WTC11 (cell line): ENCODE measurements around the gene MAP4. TPM values are rescaled to one million over a fixed set of nuclear protein-coding genes. Genes with fewer than 3 reads are reported as not detected.
"Not testable (repeated sequence)": the region's sequence is repeated elsewhere in the genome, so short reads cannot be mapped to it uniquely, and the experiment has no call there.

Source experiments
- ATAC-seq: fragments of 200-7000 bp; cut with Tn5 transposase; 2 replicates; pipeline ENCODE4 v1.10.0; 2021; ENCODE audit warnings: mild to moderate bottlenecking, moderate library complexity
- CTCF ChIA-PET: fragments of 300-600 bp; sonication (Branson Sonifier 250); formaldehyde crosslinking; loops from one replicate; lab custom pipeline; 2021; ENCODE audit warnings: antibody characterized with exemption; lab: Charles Lee
- POLR2A ChIA-PET: fragments of 350-600 bp; sonication (Branson Sonifier 250); formaldehyde crosslinking; loops from one replicate; lab custom pipeline; 2021; ENCODE audit warnings: antibody characterized with exemption; lab: Charles Lee
- DNase-seq: peaks from one replicate; pipeline ENCODE4 v3.0.0; 2021; ENCODE audit warnings: low spot score
- H3K27ac Mint-ChIP-seq: 2 replicates; pipeline ENCODE4 v1.8.0; 2021; ENCODE audit warnings: mixed read lengths
- H3K27me3 Mint-ChIP-seq: 2 replicates; pipeline ENCODE4 v1.8.0; 2021; ENCODE audit warnings: low read depth, mild to moderate bottlenecking, moderate library complexity, mixed read lengths
- H3K36me3 Mint-ChIP-seq: 2 replicates; pipeline ENCODE4 v1.8.0; 2021; ENCODE audit warnings: mixed read lengths
- H3K4me1 Mint-ChIP-seq: 2 replicates; pipeline ENCODE4 v1.8.0; 2022; ENCODE audit warnings: mixed read lengths
- H3K4me3 Mint-ChIP-seq: 2 replicates; pipeline ENCODE4 v1.8.0; 2021; ENCODE audit warnings: mild to moderate bottlenecking, moderate library complexity, mixed read lengths
- H3K9me3 Mint-ChIP-seq: 2 replicates; pipeline ENCODE4 v1.8.0; 2021; ENCODE audit warnings: mixed read lengths
- ATF2 ChIP-seq: sonication (generic); formaldehyde crosslinking; IDR thresholded peaks from 2 replicates; pipeline ENCODE4 v1.8.1; 2022; ENCODE audit warnings: low read depth, missing genetic modification reagents, borderline replicate concordance
- IRF1 ChIP-seq: sonication (generic); formaldehyde crosslinking; IDR thresholded peaks from 2 replicates; pipeline ENCODE4 v1.8.0; 2023; ENCODE audit warnings: missing genetic modification reagents
- JUN ChIP-seq: sonication (generic); formaldehyde crosslinking; IDR thresholded peaks from 2 replicates; pipeline ENCODE4 v1.8.0; 2023; ENCODE audit warnings: mild to moderate bottlenecking, missing genetic modification reagents
- MXD4 ChIP-seq: fragments of 250-450 bp; sonication (Bioruptor Pico); IDR thresholded peaks from 2 replicates; pipeline ENCODE4 v1.8.0; 2021; ENCODE audit warnings: mild to moderate bottlenecking, moderate library complexity, borderline replicate concordance
- NR3C1 ChIP-seq: sonication (generic); formaldehyde crosslinking; conservative IDR thresholded peaks from 2 replicates; pipeline ENCODE4 v1.8.1; 2023; ENCODE audit warnings: low read depth, mild to moderate bottlenecking, missing genetic modification reagents
- SP1 ChIP-seq: sonication (generic); formaldehyde crosslinking; conservative IDR thresholded peaks from 2 replicates; pipeline ENCODE4 v1.8.1; 2022; ENCODE audit warnings: missing genetic modification reagents
- STAT6 ChIP-seq: sonication (generic); formaldehyde crosslinking; conservative IDR thresholded peaks from 2 replicates; pipeline ENCODE4 v1.8.1; 2023; ENCODE audit warnings: mild to moderate bottlenecking, low read depth, missing genetic modification reagents, moderate library complexity
- ZNF232 ChIP-seq: sonication (generic); formaldehyde crosslinking; IDR thresholded peaks from 2 replicates; pipeline ENCODE4 v1.8.0; 2022; ENCODE audit warnings: mild to moderate bottlenecking, missing genetic modification reagents
- ZNF396 ChIP-seq: fragments of 250-450 bp; sonication (Bioruptor Pico); IDR thresholded peaks from 2 replicates; pipeline ENCODE4 v1.8.0; 2021; ENCODE audit warnings: mild to moderate bottlenecking, moderate library complexity, borderline replicate concordance
- ZNF671 ChIP-seq: fragments of 250-450 bp; sonication (Bioruptor Pico); IDR thresholded peaks from 2 replicates; pipeline ENCODE4 v1.8.0; 2021; ENCODE audit warnings: mild to moderate bottlenecking
- total RNA-seq: library from RNA; stranded (reverse); gene quantifications from 3 replicates; pipeline ENCODE4 v1.2.3, GENCODE V29; 2021
- TF ChIP-seq, protein P1 (sequence below): sonication (generic); formaldehyde crosslinking; IDR thresholded peaks from 2 replicates; pipeline ENCODE4 v1.8.1; 2022; ENCODE audit warnings: mild to moderate bottlenecking, missing genetic modification reagents, moderate library complexity, borderline replicate concordance
- TF ChIP-seq, protein P2 (sequence below): sonication (generic); formaldehyde crosslinking; IDR thresholded peaks from 2 replicates; pipeline ENCODE4 v1.8.0; 2022; ENCODE audit warnings: missing genetic modification reagents
- TF ChIP-seq, protein P3 (sequence below): sonication (generic); formaldehyde crosslinking; IDR thresholded peaks from 2 replicates; pipeline ENCODE4 v1.8.0; 2023; ENCODE audit warnings: mild to moderate bottlenecking, missing genetic modification reagents
- TF ChIP-seq, protein P4 (sequence below): fragments of 250-450 bp; sonication (Bioruptor Pico); IDR thresholded peaks from 2 replicates; pipeline ENCODE4 v2.1.2; 2022; ENCODE audit warnings: mild to moderate bottlenecking, moderate library complexity

MAP4 gene
- total RNA-seq, 1 experiment from 2014 or later: 199 TPM

GRCh38 chr3:48064292-48064829, 48.1 kb upstream of the MAP4 start (continued):
- TF ChIP-seq, protein P1, sequence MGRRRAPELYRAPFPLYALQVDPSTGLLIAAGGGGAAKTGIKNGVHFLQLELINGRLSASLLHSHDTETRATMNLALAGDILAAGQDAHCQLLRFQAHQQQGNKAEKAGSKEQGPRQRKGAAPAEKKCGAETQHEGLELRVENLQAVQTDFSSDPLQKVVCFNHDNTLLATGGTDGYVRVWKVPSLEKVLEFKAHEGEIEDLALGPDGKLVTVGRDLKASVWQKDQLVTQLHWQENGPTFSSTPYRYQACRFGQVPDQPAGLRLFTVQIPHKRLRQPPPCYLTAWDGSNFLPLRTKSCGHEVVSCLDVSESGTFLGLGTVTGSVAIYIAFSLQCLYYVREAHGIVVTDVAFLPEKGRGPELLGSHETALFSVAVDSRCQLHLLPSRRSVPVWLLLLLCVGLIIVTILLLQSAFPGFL: no peak
- TF ChIP-seq, protein P2, sequence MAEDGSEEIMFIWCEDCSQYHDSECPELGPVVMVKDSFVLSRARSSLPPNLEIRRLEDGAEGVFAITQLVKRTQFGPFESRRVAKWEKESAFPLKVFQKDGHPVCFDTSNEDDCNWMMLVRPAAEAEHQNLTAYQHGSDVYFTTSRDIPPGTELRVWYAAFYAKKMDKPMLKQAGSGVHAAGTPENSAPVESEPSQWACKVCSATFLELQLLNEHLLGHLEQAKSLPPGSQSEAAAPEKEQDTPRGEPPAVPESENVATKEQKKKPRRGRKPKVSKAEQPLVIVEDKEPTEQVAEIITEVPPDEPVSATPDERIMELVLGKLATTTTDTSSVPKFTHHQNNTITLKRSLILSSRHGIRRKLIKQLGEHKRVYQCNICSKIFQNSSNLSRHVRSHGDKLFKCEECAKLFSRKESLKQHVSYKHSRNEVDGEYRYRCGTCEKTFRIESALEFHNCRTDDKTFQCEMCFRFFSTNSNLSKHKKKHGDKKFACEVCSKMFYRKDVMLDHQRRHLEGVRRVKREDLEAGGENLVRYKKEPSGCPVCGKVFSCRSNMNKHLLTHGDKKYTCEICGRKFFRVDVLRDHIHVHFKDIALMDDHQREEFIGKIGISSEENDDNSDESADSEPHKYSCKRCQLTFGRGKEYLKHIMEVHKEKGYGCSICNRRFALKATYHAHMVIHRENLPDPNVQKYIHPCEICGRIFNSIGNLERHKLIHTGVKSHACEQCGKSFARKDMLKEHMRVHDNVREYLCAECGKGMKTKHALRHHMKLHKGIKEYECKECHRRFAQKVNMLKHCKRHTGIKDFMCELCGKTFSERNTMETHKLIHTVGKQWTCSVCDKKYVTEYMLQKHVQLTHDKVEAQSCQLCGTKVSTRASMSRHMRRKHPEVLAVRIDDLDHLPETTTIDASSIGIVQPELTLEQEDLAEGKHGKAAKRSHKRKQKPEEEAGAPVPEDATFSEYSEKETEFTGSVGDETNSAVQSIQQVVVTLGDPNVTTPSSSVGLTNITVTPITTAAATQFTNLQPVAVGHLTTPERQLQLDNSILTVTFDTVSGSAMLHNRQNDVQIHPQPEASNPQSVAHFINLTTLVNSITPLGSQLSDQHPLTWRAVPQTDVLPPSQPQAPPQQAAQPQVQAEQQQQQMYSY (CRISPR knock-in tag): no peak
- no peak for TF ChIP-seq ZNF232 (CRISPR knock-in tag)
- TF ChIP-seq, protein P3, sequence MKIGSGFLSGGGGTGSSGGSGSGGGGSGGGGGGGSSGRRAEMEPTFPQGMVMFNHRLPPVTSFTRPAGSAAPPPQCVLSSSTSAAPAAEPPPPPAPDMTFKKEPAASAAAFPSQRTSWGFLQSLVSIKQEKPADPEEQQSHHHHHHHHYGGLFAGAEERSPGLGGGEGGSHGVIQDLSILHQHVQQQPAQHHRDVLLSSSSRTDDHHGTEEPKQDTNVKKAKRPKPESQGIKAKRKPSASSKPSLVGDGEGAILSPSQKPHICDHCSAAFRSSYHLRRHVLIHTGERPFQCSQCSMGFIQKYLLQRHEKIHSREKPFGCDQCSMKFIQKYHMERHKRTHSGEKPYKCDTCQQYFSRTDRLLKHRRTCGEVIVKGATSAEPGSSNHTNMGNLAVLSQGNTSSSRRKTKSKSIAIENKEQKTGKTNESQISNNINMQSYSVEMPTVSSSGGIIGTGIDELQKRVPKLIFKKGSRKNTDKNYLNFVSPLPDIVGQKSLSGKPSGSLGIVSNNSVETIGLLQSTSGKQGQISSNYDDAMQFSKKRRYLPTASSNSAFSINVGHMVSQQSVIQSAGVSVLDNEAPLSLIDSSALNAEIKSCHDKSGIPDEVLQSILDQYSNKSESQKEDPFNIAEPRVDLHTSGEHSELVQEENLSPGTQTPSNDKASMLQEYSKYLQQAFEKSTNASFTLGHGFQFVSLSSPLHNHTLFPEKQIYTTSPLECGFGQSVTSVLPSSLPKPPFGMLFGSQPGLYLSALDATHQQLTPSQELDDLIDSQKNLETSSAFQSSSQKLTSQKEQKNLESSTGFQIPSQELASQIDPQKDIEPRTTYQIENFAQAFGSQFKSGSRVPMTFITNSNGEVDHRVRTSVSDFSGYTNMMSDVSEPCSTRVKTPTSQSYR: no peak
- no peak for TF ChIP-seq STAT6 (CRISPR knock-in tag)
- no peak for TF ChIP-seq ZNF671 (CRISPR knock-in tag)
- no peak for TF ChIP-seq MXD4 (CRISPR knock-in tag)
- TF ChIP-seq IRF1: no peak
- TF ChIP-seq SP1 (CRISPR knock-in tag): no peak
- no peak for TF ChIP-seq ZNF396 (CRISPR knock-in tag)
- TF ChIP-seq, all 79 proteins: peak for 0

DNA sequence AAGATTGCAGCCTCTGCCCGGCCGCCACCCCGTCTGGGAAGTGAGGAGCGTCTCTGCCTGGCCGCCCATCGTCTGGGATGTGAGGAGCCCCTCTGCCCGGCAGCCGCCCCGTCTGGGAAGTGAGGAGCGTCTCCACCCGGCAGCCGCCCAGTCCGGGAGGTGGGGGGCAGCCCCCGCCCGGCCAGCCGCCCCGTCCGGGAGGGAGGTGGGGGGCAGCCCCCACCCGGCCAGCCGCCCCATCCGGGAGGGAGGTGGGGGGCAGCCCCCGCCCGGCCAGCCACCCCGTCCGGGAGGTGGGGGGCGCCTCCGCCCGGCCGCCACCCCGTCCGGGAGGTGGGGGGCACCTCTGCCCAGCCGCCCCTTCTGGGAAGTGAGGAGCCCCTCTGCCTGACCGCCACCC, 45.4 kb upstream of the MAP4 start:
- Mint-ChIP-seq H3K9me3 (peaks cover 18% of the 10 kb centered on the region), H3K36me3 (peaks cover 31% of the 10 kb centered on the region)
- CTCF ChIA-PET, H3K27ac Mint-ChIP-seq, H3K27me3 Mint-ChIP-seq, H3K4me3 Mint-ChIP-seq, ATAC-seq, H3K4me1 Mint-ChIP-seq, POLR2A ChIA-PET, DNase-seq: not testable (repeated sequence)

- ChIA-PET POLR2A (no interaction called here), CTCF (no interaction called here)
- ATAC-seq (no peak), DNase-seq (no peak)
- no peak overlapping the region for H3K27ac Mint-ChIP-seq
- H3K36me3 Mint-ChIP-seq: peaks cover 35% of the 10 kb centered on the region
- H3K4me1 Mint-ChIP-seq: no peaks in the 10 kb centered on the region
- peaks cover 17% of the 10 kb centered on the region for H3K9me3 Mint-ChIP-seq
- no peaks in the 10 kb centered on the region; the same call in 1 of the 2 replicates for H3K27me3 Mint-ChIP-seq
- no peak overlapping the region for H3K4me3 Mint-ChIP-seq
- TF ChIP-seq ATF2 (CRISPR knock-in tag) (no peak), NR3C1 (CRISPR knock-in tag) (no peak), JUN (no peak)
- TF ChIP-seq, protein P4, sequence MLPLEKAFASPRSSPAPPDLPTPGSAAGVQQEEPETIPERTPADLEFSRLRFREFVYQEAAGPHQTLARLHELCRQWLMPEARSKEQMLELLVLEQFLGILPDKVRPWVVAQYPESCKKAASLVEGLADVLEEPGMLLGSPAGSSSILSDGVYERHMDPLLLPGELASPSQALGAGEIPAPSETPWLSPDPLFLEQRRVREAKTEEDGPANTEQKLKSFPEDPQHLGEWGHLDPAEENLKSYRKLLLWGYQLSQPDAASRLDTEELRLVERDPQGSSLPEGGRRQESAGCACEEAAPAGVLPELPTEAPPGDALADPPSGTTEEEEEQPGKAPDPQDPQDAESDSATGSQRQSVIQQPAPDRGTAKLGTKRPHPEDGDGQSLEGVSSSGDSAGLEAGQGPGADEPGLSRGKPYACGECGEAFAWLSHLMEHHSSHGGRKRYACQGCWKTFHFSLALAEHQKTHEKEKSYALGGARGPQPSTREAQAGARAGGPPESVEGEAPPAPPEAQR: no peak
These were observed 41.9 kb upstream of the MAP4 start for GRCh38 chr3:48058091-48058490.
